Measurements from ENCODE around the gene RHOT2.

RHOT2 gene

GRCh38 chr16:702341-702740 lies 34.4 kb downstream of the RHOT2 start:
- no peak for DNase-seq

- no peak for DNase-seq
Observed at GRCh38 chr16:703406-703805, 35.5 kb downstream of the RHOT2 start.

GRCh38 chr16:704047-704446 lies 36.1 kb downstream of the RHOT2 start:
- DNase-seq = no peak

- DNase-seq = no peak
Observed at GRCh38 chr16:704552-705380, 36.8 kb downstream of the RHOT2 start.

- DNase-seq = no peak
Observed at GRCh38 chr16:705431-706188, 37.7 kb downstream of the RHOT2 start, which contains the start of gene FBXL16. Gene FBXL16, minus strand, starts transcription at chr16:705801. Its CDS starts 8,396 bp downstream, at chr16:697405.

GRCh38 chr16:706189-707061 lies 38.5 kb downstream of the RHOT2 start:
- DNase-seq = no peak

GRCh38 chr16:707062-707538 lies 39.2 kb downstream of the RHOT2 start:
- no peak for DNase-seq

GRCh38 chr16:708019-708418 lies 40.1 kb downstream of the RHOT2 start:
- DNase-seq = no peak

- DNase-seq = no peak
Observed at GRCh38 chr16:708959-709358, 41.0 kb downstream of the RHOT2 start.

GRCh38 chr16:709566-710499 lies 41.9 kb downstream of the RHOT2 start:
- DNase-seq = no peak

GRCh38 chr16:710500-711075 lies 42.7 kb downstream of the RHOT2 start:
- DNase-seq = no peak

GRCh38 chr16:711084-711483 lies 43.2 kb downstream of the RHOT2 start:
- no peak for DNase-seq

GRCh38 chr16:711548-712320 lies 43.8 kb downstream of the RHOT2 start:
- DNase-seq = peak; percentile 79 to 80

- DNase-seq = peak; percentile 40 to 59
Observed at GRCh38 chr16:712740-713250, 44.9 kb downstream of the RHOT2 start.

- no peak for DNase-seq
Observed at GRCh38 chr16:714079-714478, 46.1 kb downstream of the RHOT2 start.

- peak; percentile 87 to 89 for DNase-seq
Observed at GRCh38 chr16:714558-715476, 46.9 kb downstream of the RHOT2 start, which contains the start of gene METRN. Gene METRN, plus strand, starts transcription at chr16:715118. Its CDS starts 172 bp downstream, at chr16:715290.

- DNase-seq = no peak
Observed at GRCh38 chr16:715477-716199, 47.7 kb downstream of the RHOT2 start.

GRCh38 chr16:716200-716568 lies 48.3 kb downstream of the RHOT2 start:
- DNase-seq = no peak

Measured in CD4-positive, alpha-beta T cell treated with Interleukin-1 beta for 1 hour (primary cell).